GM12878 (cell line): Measurements from ENCODE around the gene RAB44. TPM values are rescaled to one million over a fixed set of nuclear protein-coding genes. Genes with fewer than 3 reads are reported as not detected.
A peak's percentile ranks its signal among the peaks of the same experiment; 100 is the strongest.

Source experiments
- ATAC-seq: fragments of 200-7000 bp; cut with Tn5 transposase; 3 replicates; pipeline ENCODE4 v1.9.1; 2020; ENCODE audit warnings: mild to moderate bottlenecking, moderate library complexity
- BruUV-seq: library from RNA; stranded (reverse); fragments of 400-500 nt; replicated peaks from 2 replicates; lab custom pipeline; 2021; lab: Mats Ljungman, UMichigan
- CTCF ChIA-PET: fragments of 300-600 bp; sonication (Branson Sonifier 250); formaldehyde crosslinking; extraction: SDS; loops from one replicate; lab custom pipeline; 2021; ENCODE audit warnings: inconsistent platforms; lab: Yijun Ruan, JAX
- POLR2A ChIA-PET: fragments of 350-600 bp; formaldehyde crosslinking; extraction: SDS; loops from one replicate; lab custom pipeline; 2021; ENCODE audit warnings: inconsistent platforms; lab: Charles Lee
- RAD21 ChIA-PET: fragments of 300-600 bp; sonication (Branson Sonifier 250); formaldehyde crosslinking; loops from one replicate; lab custom pipeline; 2023; ENCODE audit warnings: antibody characterized with exemption; ENCODE audit not compliant: unreplicated experiment; lab: Charles Lee
- SMC1A ChIA-PET: fragments of 300-600 bp; sonication (Branson Sonifier 250); formaldehyde crosslinking; loops from one replicate; lab custom pipeline; 2023; ENCODE audit not compliant: unreplicated experiment, uncharacterized antibody; lab: Charles Lee
- DNase-seq: peaks from one replicate; pipeline ENCODE4 v3.0.0-alpha.2; 2011; ENCODE audit warnings: low read depth, low spot score
- FAIRE-seq: peaks from 3 replicates; lab custom pipeline; 2011; peaks lifted over from hg19 to GRCh38; lab: Jason Lieb, UNC
- H2AFZ ChIP-seq: 2 replicates; pipeline ENCODE4 v1.6.0; 2011; ENCODE audit warnings: low read depth, low read length, control low read depth; ENCODE audit not compliant: control insufficient read depth
- H3K27ac ChIP-seq: 2 replicates; pipeline ENCODE4 v1.5.1; 2011; ENCODE audit warnings: control low read depth; ENCODE audit not compliant: control insufficient read depth, insufficient read depth
- H3K27me3 ChIP-seq, 2 experiments: replicated peaks in 1 of 2; 2 replicates each; pipeline versions ENCODE4 v1.6.0 to v1.6.1; 2011; ENCODE audit warnings: low read length in 1 of 2; ENCODE audit not compliant: control insufficient read depth in 2 of 2, insufficient read depth in 2 of 2
- H3K36me3 ChIP-seq, 2 experiments: 2 replicates each; pipeline ENCODE4 v1.5.1; 2011; ENCODE audit warnings: low read length in 1 of 2; ENCODE audit not compliant: control insufficient read depth in 2 of 2, insufficient read depth in 2 of 2
- H3K4me1 ChIP-seq: 2 replicates; pipeline ENCODE4 v1.6.1; 2011; ENCODE audit warnings: mild to moderate bottlenecking, low read length, moderate library complexity, mixed read lengths; ENCODE audit not compliant: control insufficient read depth, insufficient read depth
- H3K4me2 ChIP-seq: 2 replicates; pipeline ENCODE4 v1.6.0; 2011; ENCODE audit warnings: control low read depth; ENCODE audit not compliant: control insufficient read depth, insufficient read depth
- H3K4me3 ChIP-seq: fragments of 200-600 bp; sonication (generic); 2 replicates; pipeline ENCODE4 v1.5.1; 2016
- H3K79me2 ChIP-seq: 2 replicates; pipeline ENCODE4 v1.6.0; 2011; ENCODE audit warnings: low read length; ENCODE audit not compliant: control insufficient read depth, insufficient read depth
- H3K9ac ChIP-seq: 2 replicates; pipeline ENCODE4 v1.8.0; 2011; ENCODE audit warnings: low read length, control low read depth, mixed read lengths; ENCODE audit not compliant: control insufficient read depth, insufficient read depth
- H3K9me3 ChIP-seq: replicated peaks from 3 replicates; pipeline ENCODE4 v1.5.1; 2011; ENCODE audit warnings: mild to moderate bottlenecking, low read length; ENCODE audit not compliant: control insufficient read depth, insufficient read depth
- H4K20me1 ChIP-seq: 2 replicates; pipeline ENCODE4 v1.6.0; 2011; ENCODE audit not compliant: control insufficient read depth, insufficient read depth
- BACH1 ChIP-seq: fragments of 450-650 bp; IDR thresholded peaks from 2 replicates; pipeline ENCODE4 v1.6.1; 2017; ENCODE audit warnings: mild to moderate bottlenecking, borderline replicate concordance
- BCL11A ChIP-seq: IDR thresholded peaks from 2 replicates; pipeline ENCODE4 v1.6.1; 2011; ENCODE audit warnings: low read depth, low read length
- BMI1 ChIP-seq: fragments of 450-650 bp; IDR thresholded peaks from 2 replicates; pipeline ENCODE4 v1.6.1; 2016; ENCODE audit warnings: mild to moderate bottlenecking, moderate library complexity, borderline replicate concordance
- CBFB ChIP-seq: IDR thresholded peaks from 2 replicates; pipeline ENCODE4 v1.6.1; 2016; ENCODE audit warnings: antibody characterized with exemption, low read depth
- CREM ChIP-seq: IDR thresholded peaks from 2 replicates; pipeline ENCODE4 v1.6.1; 2014; ENCODE audit warnings: antibody characterized with exemption, low read depth
- HDGF ChIP-seq: fragments of 450-650 bp; IDR thresholded peaks from 2 replicates; pipeline ENCODE4 v1.6.1; 2016; ENCODE audit warnings: antibody characterized with exemption
- HSF1 ChIP-seq: fragments of 150-350 bp; IDR thresholded peaks from 2 replicates; pipeline ENCODE4 v1.6.1; 2014; ENCODE audit warnings: mild to moderate bottlenecking, low read depth, low read length
- IRF4 ChIP-seq: IDR thresholded peaks from 2 replicates; pipeline ENCODE4 v1.6.1; 2011; ENCODE audit warnings: low read depth, low read length
- MXI1 ChIP-seq: fragments of 150-350 bp; IDR thresholded peaks from 2 replicates; pipeline ENCODE4 v1.6.1; 2011; ENCODE audit warnings: low read depth, mild to moderate bottlenecking, inconsistent platforms, low read length, improper control_type of control experiment
- NBN ChIP-seq: fragments of 450-650 bp; IDR thresholded peaks from 2 replicates; pipeline ENCODE4 v1.6.1; 2016
- NFIC ChIP-seq: IDR thresholded peaks from 2 replicates; pipeline ENCODE4 v1.6.1; 2012; ENCODE audit warnings: low read depth, mild to moderate bottlenecking, inconsistent platforms, low read length, moderate library complexity
- NFXL1 ChIP-seq: fragments of 450-650 bp; IDR thresholded peaks from 2 replicates; pipeline ENCODE4 v1.6.1; 2017; ENCODE audit warnings: antibody characterized with exemption, mild to moderate bottlenecking, borderline replicate concordance
- RAD51 ChIP-seq: fragments of 450-650 bp; IDR thresholded peaks from 2 replicates; pipeline ENCODE4 v1.6.1; 2016; ENCODE audit warnings: moderate library complexity, mild to moderate bottlenecking, inconsistent platforms
- RBBP5 ChIP-seq: fragments of 200-600 bp; sonication (generic); conservative IDR thresholded peaks from 2 replicates; pipeline ENCODE4 v1.6.1; 2016
- RUNX3 ChIP-seq: IDR thresholded peaks from 2 replicates; pipeline ENCODE4 v1.6.1; 2012; ENCODE audit warnings: low read length, inconsistent platforms
- USF2 ChIP-seq: IDR thresholded peaks from 2 replicates; pipeline ENCODE4 v1.6.1; 2011; ENCODE audit warnings: low read depth, low read length, improper control_type of control experiment, borderline replicate concordance
- WRNIP1 ChIP-seq: IDR thresholded peaks from 2 replicates; pipeline ENCODE4 v1.6.1; 2011; ENCODE audit warnings: low read depth, low read length, improper control_type of control experiment, borderline replicate concordance
- ZBTB4 ChIP-seq: fragments of 450-650 bp; formaldehyde crosslinking; IDR thresholded peaks from 2 replicates; pipeline ENCODE4 v1.4.0; 2022; ENCODE audit warnings: mild to moderate bottlenecking, moderate library complexity
- ZNF274 ChIP-seq: IDR thresholded peaks from one replicate; pipeline ENCODE4 v1.8.0; 2011; ENCODE audit not compliant: insufficient read length, insufficient read depth
- ZNF622 ChIP-seq: fragments of 450-650 bp; IDR thresholded peaks from 2 replicates; pipeline ENCODE4 v1.6.1; 2017; ENCODE audit warnings: mild to moderate bottlenecking, inconsistent platforms
- WGBS: methylation state at CpG from one replicate; pipeline ENCODE4 v1.1.6; 2016; ENCODE audit warnings: low lambda C conversion rate; ENCODE audit not compliant: insufficient replicate concordance, insufficient coverage; ENCODE audit errors: missing lambda C conversion rate; 5-methylcytosine and 5-hydroxymethylcytosine counted together
- in situ Hi-C: fragments of 300-500 bp; cut with MboI; formaldehyde crosslinking; loops from 9 replicates; pipeline ENCODE4 v1.14.3; 2018; ENCODE audit warnings: mixed read lengths
- intact Hi-C: fragments of 100-400 bp; cut with micrococcal nuclease; formaldehyde crosslinking; loops from one replicate; pipeline ENCODE4 v1.14.2; 2022; ENCODE audit not compliant: unreplicated experiment
- polyA plus RNA-seq, 11 experiments: library from polyadenylated mRNA; depleted of rRNA in 4 of 11; unstranded in 6 of 11; stranded (reverse) in 5 of 11; fragments of >200 nt; fragmentation: Nextera tagmentation in 4 of 11; fragmentation: Illumina TruSeq in 1 of 11; extraction: Ambion mirVana in 4 of 11; extraction: Trizol in 1 of 11; gene quantifications; 1 replicate in 1 of 11; 2 replicates in 10 of 11; pipeline versions ENCODE4 v1.2.1 to v1.2.3, GENCODE V29; 2011 to 2016; ENCODE audit warnings: inconsistent platforms in 2 of 11, missing spikeins in 2 of 11, low read depth in 1 of 11
- total RNA-seq, 4 experiments: library from RNA; depleted of rRNA in 3 of 4; stranded (reverse); fragments of >200 nt in 3 of 4; fragmentation: Illumina TruSeq in 1 of 4; extraction: Trizol in 1 of 4; gene quantifications; 2 replicates each; pipeline versions ENCODE4 v1.2.1 to v1.2.3, GENCODE V29; 2013 to 2021

Gene RAB44
- total and polyA plus RNA-seq, 10 of the 15 experiments (the other 5 are each of a cell fraction or from before 2014, with no cell fraction given) = 0.01 to 0.08 (median 0.05) TPM; not detected in 2

- ATAC-seq (peak; percentile 86), FAIRE-seq (peak; percentile 75), DNase-seq (peak; percentile 91)
- ChIA-PET RAD21 (interaction anchor here (0.6 to 8.0 kb wide), 18 partner anchors 8 to 92 kb away, joined by 3 to 195 read pairs (median 5); partner anchors contain the start of gene CDKN1A), SMC1A (interaction anchor here (0.7 to 17.5 kb wide), 14 partner anchors 11 to 340 kb away, joined by 3 to 240 read pairs (median 4); partner anchors contain the start of gene CDKN1A), POLR2A (interaction anchor here (0.7 to 10.4 kb wide), 8 partner anchors 11 to 556 kb away, joined by 3 to 243 read pairs (median 5); partner anchors contain the start of gene CDKN1A), CTCF (interaction anchor here (0.8 to 8.6 kb wide), 12 partner anchors 9 to 115 kb away, joined by 3 to 146 read pairs (median 8); partner anchors contain the start of gene CDKN1A)
- Histone ChIP-seq H3K9ac (peak overlapping the region; percentile 70), H3K9me3 (no peaks in the 10 kb centered on the region), H3K4me2 (peak overlapping the region; percentile 62), H3K4me3 (peak overlapping the region; percentile 41; the same call in 1 of the 2 replicates), H2AFZ (peak overlapping the region; percentile 1), H4K20me1 (no peaks in the 10 kb centered on the region), H3K27me3 (no peaks in the 10 kb centered on the region), H3K36me3 (no peaks in the 10 kb centered on the region), H3K27ac (peak overlapping the region; percentile 92), H3K4me1 (peaks cover 63% of the 10 kb centered on the region), H3K79me2 (peaks cover 1% of the 10 kb centered on the region; the same call in 1 of the 2 replicates)
- BruUV-seq = no TSS peak
- under 1% methylated on average over 9 of the region's 9 CpGs for WGBS
- intact Hi-C loops = loop anchor here (1.0 kb wide), 1 partner anchor 11 kb away; the partner anchor contains the start of gene CDKN1A
- in situ Hi-C loops = no loop called here
- TF ChIP-seq BACH1 (peak; percentile 66; the same call in 1 of the 2 replicates), CBFB (peak; percentile 59; the same call in 1 of the 2 replicates), NFIC (peak; percentile 81), WRNIP1 (peak; percentile 51; the same call in 1 of the 2 replicates), MXI1 (peak; percentile 35; the same call in 1 of the 2 replicates), CREM (peak; percentile 92), NBN (peak; percentile 96), BMI1 (no peak), HDGF (peak; percentile 55; the same call in 1 of the 2 replicates), ZNF274 (no peak), USF2 (no peak), RUNX3 (peak; percentile 87), ZNF622 (no peak), IRF4 (peak; percentile 66), HSF1 (no peak), RBBP5 (no peak), NFXL1 (no peak), ZBTB4 (no peak), RAD51 (no peak), BCL11A (peak; percentile 76; the same call in 1 of the 2 replicates)
Measured at GRCh38 chr6:36666826-36667591, 30.6 kb upstream of the RAB44 start.
